Ascending aorta (tissue), 2 donors: ENCODE results near the gene TSPAN16. TPM values are rescaled to one million over a fixed set of nuclear protein-coding genes. Genes with fewer than 3 reads are reported as not detected.

Source experiments
- DNase-seq, 2 donors: peaks; one replicate each; pipeline ENCODE4 v3.0.0-alpha.2; 2019; ENCODE audit warnings: low spot score in 2 of 2
- H3K27ac ChIP-seq, 2 donors: fragments of 200-600 bp; sonication (generic); one replicate each; pipeline ENCODE4 v1.5.1; 2016 to 2017; ENCODE audit warnings: mild to moderate bottlenecking in 1 of 2
- H3K27me3 ChIP-seq: fragments of 200-600 bp; sonication (generic); one replicate; pipeline ENCODE4 v1.5.1; 2017
- H3K36me3 ChIP-seq, 2 donors: fragments of 200-600 bp; sonication (generic); one replicate each; pipeline ENCODE4 v1.5.1; 2016
- H3K4me1 ChIP-seq, 2 donors: fragments of 200-600 bp; sonication (generic); one replicate each; pipeline ENCODE4 v1.5.1; 2016 to 2017; ENCODE audit warnings: mild to moderate bottlenecking in 1 of 2
- H3K4me3 ChIP-seq, 2 donors: fragments of 200-600 bp; sonication (generic); one replicate each; pipeline ENCODE4 v1.5.1; 2016 to 2017; ENCODE audit warnings: mild to moderate bottlenecking in 1 of 2
- H3K9me3 ChIP-seq, 2 donors: fragments of 200-600 bp; sonication (generic); one replicate each; pipeline ENCODE4 v1.5.1; 2016
- intact Hi-C: fragments of 100-400 bp; cut with DNase I; formaldehyde crosslinking; loops from one replicate; pipeline ENCODE4 v1.15.1; 2023
- total RNA-seq: library from RNA; depleted of rRNA; stranded (reverse); fragments of >200 nt; gene quantifications from one replicate; pipeline ENCODE4 v1.1.0, GENCODE V29; 2016
- TF ChIP-seq, protein P1 (sequence below), 3 experiments: fragments of 200-600 bp in 2 of 3; fragments of 450-650 bp in 1 of 3; sonication (generic) in 2 of 3; IDR thresholded peaks; one replicate each; pipeline ENCODE4 v1.5.1; 2016 to 2019; ENCODE audit warnings: antibody characterized with exemption in 3 of 3, mild to moderate bottlenecking in 1 of 3, moderate library complexity in 1 of 3

The TSPAN16 gene
- total RNA-seq, 1 donor from 2014 or later: not detected

DNA sequence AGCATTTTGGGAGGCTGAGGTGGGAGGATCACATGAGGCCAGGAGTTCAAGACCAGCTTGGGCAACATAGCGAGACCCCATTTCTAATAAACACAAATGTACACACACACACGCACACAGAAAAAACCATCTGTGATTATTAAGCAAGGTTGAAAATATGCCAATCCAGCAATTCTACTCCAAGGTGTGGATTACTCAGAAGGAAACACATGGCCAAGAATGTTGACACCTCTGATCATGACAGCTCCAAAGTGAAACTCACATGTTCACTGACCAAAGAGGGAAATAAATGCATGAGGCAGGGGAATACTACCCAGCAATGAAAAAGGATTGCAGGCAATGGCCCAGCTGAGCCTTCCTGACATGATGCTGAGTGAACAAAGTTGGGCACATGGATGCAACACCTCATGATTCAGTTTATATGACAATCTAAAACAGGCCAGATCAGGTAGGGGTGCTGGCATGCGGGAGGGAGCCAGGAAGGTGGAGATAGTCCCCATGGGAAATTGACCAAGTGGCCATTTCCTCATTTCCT is 38.0 kb upstream of the TSPAN16 start:
- no peak for DNase-seq
- no peaks in the 10 kb centered on the region for H3K27me3 ChIP-seq
- H3K4me3 ChIP-seq: no peak overlapping the region
- H3K4me1 ChIP-seq: peaks cover 4% of the 10 kb centered on the region in 2 donors
- H3K9me3 ChIP-seq: no peaks in the 10 kb centered on the region
- TF ChIP-seq, protein P1, sequence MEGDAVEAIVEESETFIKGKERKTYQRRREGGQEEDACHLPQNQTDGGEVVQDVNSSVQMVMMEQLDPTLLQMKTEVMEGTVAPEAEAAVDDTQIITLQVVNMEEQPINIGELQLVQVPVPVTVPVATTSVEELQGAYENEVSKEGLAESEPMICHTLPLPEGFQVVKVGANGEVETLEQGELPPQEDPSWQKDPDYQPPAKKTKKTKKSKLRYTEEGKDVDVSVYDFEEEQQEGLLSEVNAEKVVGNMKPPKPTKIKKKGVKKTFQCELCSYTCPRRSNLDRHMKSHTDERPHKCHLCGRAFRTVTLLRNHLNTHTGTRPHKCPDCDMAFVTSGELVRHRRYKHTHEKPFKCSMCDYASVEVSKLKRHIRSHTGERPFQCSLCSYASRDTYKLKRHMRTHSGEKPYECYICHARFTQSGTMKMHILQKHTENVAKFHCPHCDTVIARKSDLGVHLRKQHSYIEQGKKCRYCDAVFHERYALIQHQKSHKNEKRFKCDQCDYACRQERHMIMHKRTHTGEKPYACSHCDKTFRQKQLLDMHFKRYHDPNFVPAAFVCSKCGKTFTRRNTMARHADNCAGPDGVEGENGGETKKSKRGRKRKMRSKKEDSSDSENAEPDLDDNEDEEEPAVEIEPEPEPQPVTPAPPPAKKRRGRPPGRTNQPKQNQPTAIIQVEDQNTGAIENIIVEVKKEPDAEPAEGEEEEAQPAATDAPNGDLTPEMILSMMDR (IDR thresholded peaks at IDR 0.05): no peak
- intact Hi-C loops: no loop called here
- H3K27ac ChIP-seq: no peak overlapping the region
- peaks cover 0 to under 1% of the 10 kb centered on the region in 2 donors for H3K36me3 ChIP-seq

DNA sequence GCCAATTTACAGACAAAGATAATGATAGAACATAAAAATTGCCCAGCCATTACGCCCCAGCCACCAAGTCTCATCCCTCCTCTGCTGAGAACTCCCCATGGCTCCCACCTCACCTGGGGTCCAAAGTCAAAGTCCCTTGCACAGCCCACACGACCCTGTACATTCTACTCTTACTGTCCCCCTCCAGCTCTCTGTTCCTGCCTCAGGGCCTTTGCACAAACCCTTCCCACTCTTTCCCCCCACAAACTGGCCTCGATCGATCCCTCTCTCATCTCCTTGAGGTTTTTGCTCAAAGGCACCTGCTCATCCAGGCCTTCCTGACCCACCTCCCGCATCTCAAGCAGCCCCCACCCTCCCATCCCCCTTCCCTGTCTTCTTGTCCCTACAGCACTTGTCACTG is 35.0 kb upstream of the TSPAN16 start:
- H3K9me3 ChIP-seq: no peaks in the 10 kb centered on the region
- no peaks in the 10 kb centered on the region for H3K27me3 ChIP-seq
- H3K4me1 ChIP-seq: peaks cover 4% of the 10 kb centered on the region in 2 donors
- peak overlapping the region; percentile 71 to 82 for H3K27ac ChIP-seq
- H3K4me3 ChIP-seq: no peak overlapping the region
- no peaks in the 10 kb centered on the region for H3K36me3 ChIP-seq
- DNase-seq: no peak
- TF ChIP-seq, protein P1 (IDR thresholded peaks at IDR 0.05): no peak
- intact Hi-C loops: no loop called here

DNA sequence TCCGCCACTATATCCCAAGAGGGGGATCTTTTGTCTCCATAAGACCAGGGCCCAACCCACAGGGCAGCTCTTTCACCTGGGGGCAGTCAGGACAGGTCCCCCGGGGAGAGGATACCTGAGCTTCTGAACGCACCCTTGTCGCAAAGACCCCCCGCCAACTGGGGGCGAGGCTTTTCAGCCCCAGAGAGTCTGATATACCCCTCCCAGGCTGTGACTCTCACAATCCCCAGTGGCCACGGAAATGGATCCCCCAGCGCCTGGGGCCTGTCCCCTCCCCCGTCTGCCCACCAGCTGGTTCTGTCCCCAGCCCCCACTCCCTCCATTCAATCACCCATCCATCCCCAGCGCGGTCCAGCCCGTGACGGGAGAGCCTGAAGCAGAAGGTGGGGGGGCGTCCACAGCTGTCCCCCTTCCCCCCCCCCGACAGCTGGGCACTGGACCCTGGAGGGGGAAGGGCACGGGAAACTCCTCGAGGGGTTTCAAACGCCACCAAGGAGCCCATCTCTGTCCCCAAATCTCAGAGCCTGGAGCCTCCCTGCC is 34.5 kb upstream of the TSPAN16 start:
- peaks cover 4% of the 10 kb centered on the region in 2 donors for H3K4me1 ChIP-seq
- peak overlapping the region; percentile 71 to 82 for H3K27ac ChIP-seq
- intact Hi-C loops: no loop called here
- H3K9me3 ChIP-seq: no peaks in the 10 kb centered on the region
- H3K4me3 ChIP-seq: peak overlapping the region; percentile 72 to 99
- no peaks in the 10 kb centered on the region for H3K36me3 ChIP-seq
- TF ChIP-seq, protein P1 (IDR thresholded peaks at IDR 0.05): no peak
- H3K27me3 ChIP-seq: no peaks in the 10 kb centered on the region
- no peak for DNase-seq

DNA sequence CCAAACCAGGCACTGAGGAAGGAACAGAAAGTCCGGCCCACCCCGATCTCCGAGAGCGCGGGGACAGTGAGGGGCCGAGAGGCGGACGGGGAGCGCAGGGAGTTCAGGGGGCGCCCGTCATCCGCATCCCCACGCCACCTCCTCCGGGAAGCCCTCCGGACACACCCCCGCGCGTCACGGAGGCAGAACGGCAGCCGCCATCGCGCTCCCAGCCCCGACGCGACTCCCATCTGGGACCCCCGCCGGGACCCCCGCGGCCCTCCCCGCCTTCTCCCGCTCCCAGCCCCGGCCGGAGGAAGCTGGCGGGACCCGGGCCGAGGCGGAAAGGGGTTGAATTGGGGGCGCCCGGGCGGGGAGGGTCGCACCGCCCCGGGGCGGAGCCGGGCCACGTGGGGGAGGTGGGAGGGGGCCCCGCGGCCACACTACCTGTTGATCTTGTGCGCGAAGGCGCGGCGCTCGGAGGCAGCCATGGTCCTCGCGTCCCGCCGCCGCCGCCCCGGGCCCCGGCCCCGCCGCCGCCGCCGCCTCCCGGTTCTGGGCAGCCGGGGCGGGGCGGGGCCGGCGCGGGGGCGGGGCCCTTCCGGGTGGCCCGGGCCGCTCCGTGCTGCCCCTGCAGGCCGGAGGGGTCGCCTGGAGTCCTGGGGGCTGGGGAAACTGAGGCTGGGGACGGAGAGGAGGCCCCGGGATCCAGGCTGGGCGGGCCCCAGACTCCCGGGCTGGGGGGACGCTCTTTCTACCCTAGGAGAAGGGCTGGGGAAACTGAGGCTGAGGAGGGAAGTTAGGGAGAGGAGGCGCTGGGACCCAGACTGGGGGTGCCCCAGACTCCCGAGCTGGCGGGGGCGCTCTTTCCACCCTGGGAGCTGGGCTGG is 33.8 kb upstream of the TSPAN16 start, which contains the start of gene DOCK6:
Gene DOCK6, minus strand, starts transcription at position 554 of the 869 bp plus-strand sequence. Its CDS starts 84 bp downstream, at position 470.
- DNase-seq: no peak
- intact Hi-C loops: no loop called here

DNA sequence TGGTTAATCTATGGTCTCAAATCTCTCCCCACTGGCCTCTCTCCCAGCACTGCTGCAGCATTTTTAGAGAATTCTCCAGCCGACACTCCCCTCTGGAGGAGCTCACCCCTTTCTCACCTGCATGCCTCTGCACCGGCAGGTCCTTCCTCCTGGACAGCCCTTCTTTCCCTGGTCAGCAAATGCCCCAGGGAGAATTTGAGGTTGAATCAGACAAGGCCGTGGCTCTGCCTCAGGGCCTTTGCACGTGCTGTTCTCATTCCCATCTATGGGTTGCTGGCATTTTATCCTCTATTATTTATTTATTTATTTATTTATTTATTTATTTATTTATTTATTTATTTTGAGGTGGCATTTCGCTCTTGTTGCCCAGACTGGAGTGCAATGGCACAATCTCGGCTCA is 32.2 kb upstream of the TSPAN16 start:
- TF ChIP-seq, protein P1 (IDR thresholded peaks at IDR 0.05): no peak
- intact Hi-C loops: no loop called here
- Histone ChIP-seq H3K4me3 (no peak overlapping the region), H3K27ac (no peak overlapping the region), H3K27me3 (no peaks in the 10 kb centered on the region), H3K36me3 (no peaks in the 10 kb centered on the region), H3K9me3 (no peaks in the 10 kb centered on the region), H3K4me1 (peaks cover 4% of the 10 kb centered on the region in 2 donors)
- DNase-seq: no peak

More for the DNA sequence above, 33.8 kb upstream of the TSPAN16 start, which contains the start of gene DOCK6:
- Histone ChIP-seq H3K9me3 (no peaks in the 10 kb centered on the region), H3K36me3 (no peaks in the 10 kb centered on the region), H3K27me3 (no peaks in the 10 kb centered on the region), H3K4me3 (peak within 1 kb of the TSS; percentile 72 to 99), H3K27ac (peak within 1 kb of the TSS; percentile 71 to 82), H3K4me1 (peaks cover 4% of the 10 kb centered on the region in 2 donors)
- TF ChIP-seq, protein P1 (IDR thresholded peaks at IDR 0.05): peak; percentile 34 to 57 (median 42)
